HEK293T (cell line): ENCODE measurements around the gene HPCAL1.

Source experiments
- CTCF ChIA-PET: fragments of 350-600 bp; formaldehyde crosslinking; extraction: SDS; loops from one replicate; lab custom pipeline; 2021; ENCODE audit warnings: antibody characterized with exemption, inconsistent platforms; lab: Yijun Ruan, JAX
- POLR2A ChIA-PET: fragments of 350-600 bp; formaldehyde crosslinking; extraction: SDS; loops from one replicate; lab custom pipeline; 2020; ENCODE audit warnings: antibody characterized with exemption, inconsistent platforms; lab: Yijun Ruan, JAX
- DNase-seq: peaks from one replicate; pipeline ENCODE4 v3.0.0; 2012; ENCODE audit warnings: mixed read lengths; ENCODE audit errors: extremely low spot score
- ARNT ChIP-seq: fragments of 450-650 bp; IDR thresholded peaks from 2 replicates; pipeline ENCODE4 v1.6.1; 2017; ENCODE audit warnings: mild to moderate bottlenecking
- BHLHE40 ChIP-seq: fragments of 450-650 bp; IDR thresholded peaks from 2 replicates; pipeline ENCODE4 v1.6.1; 2016; ENCODE audit warnings: mild to moderate bottlenecking, moderate library complexity, borderline replicate concordance
- CTBP1 ChIP-seq: fragments of 450-650 bp; IDR thresholded peaks from 2 replicates; pipeline ENCODE4 v1.6.1; 2016; ENCODE audit warnings: borderline replicate concordance
- ELF4 ChIP-seq: fragments of 450-650 bp; IDR thresholded peaks from 2 replicates; pipeline ENCODE4 v1.6.1; 2017; ENCODE audit warnings: antibody characterized with exemption
- FOXA1 ChIP-seq: fragments of 450-650 bp; IDR thresholded peaks from 2 replicates; pipeline ENCODE4 v1.6.1; 2016; ENCODE audit warnings: mild to moderate bottlenecking
- FOXK2 ChIP-seq: fragments of 450-650 bp; IDR thresholded peaks from 2 replicates; pipeline ENCODE4 v1.6.1; 2016; ENCODE audit warnings: mild to moderate bottlenecking
- FOXM1 ChIP-seq: fragments of 450-650 bp; IDR thresholded peaks from 2 replicates; pipeline ENCODE4 v1.6.1; 2017; ENCODE audit warnings: mild to moderate bottlenecking, borderline replicate concordance
- HDGF ChIP-seq: fragments of 450-650 bp; IDR thresholded peaks from 2 replicates; pipeline ENCODE4 v1.6.1; 2017; ENCODE audit warnings: antibody characterized with exemption, borderline replicate concordance
- L3MBTL2 ChIP-seq: fragments of 450-650 bp; conservative IDR thresholded peaks from 2 replicates; pipeline ENCODE4 v1.6.1; 2016; ENCODE audit warnings: mild to moderate bottlenecking
- LEF1 ChIP-seq: fragments of 450-650 bp; IDR thresholded peaks from 2 replicates; pipeline ENCODE4 v1.6.1; 2017; ENCODE audit warnings: mild to moderate bottlenecking, borderline replicate concordance
- NFRKB ChIP-seq: fragments of 450-650 bp; IDR thresholded peaks from 2 replicates; pipeline ENCODE4 v1.6.1; 2016; ENCODE audit warnings: mild to moderate bottlenecking, moderate library complexity
- PKNOX1 ChIP-seq: fragments of 450-650 bp; IDR thresholded peaks from 2 replicates; pipeline ENCODE4 v1.6.1; 2016
- SP1 ChIP-seq: fragments of 450-650 bp; IDR thresholded peaks from 2 replicates; pipeline ENCODE4 v1.6.1; 2017
- SUZ12 ChIP-seq: fragments of 450-650 bp; IDR thresholded peaks from 2 replicates; pipeline ENCODE4 v1.6.1; 2016; ENCODE audit warnings: mild to moderate bottlenecking
- ZNF384 ChIP-seq: fragments of 450-650 bp; IDR thresholded peaks from 2 replicates; pipeline ENCODE4 v1.6.1; 2016

The HPCAL1 gene

GRCh38 chr2:10444463-10444862 lies 141.8 kb downstream of the HPCAL1 start:
- no peak for TF ChIP-seq FOXA1
- no peak for TF ChIP-seq ZNF384
- TF ChIP-seq FOXK2, result no peak
- TF ChIP-seq CTBP1, result no peak
- no peak for TF ChIP-seq BHLHE40
- TF ChIP-seq LEF1, result no peak
- ChIA-PET POLR2A (no interaction called here), CTCF (interaction anchor here (1.2 kb wide), 1 partner anchor 9 kb away, joined by 6 read pairs; no protein-coding TSS in a partner anchor)
- DNase-seq, result no peak

- POLR2A ChIA-PET, result interaction anchor here (1.0 to 3.0 kb wide), 3 partner anchors 8 to 88 kb away, joined by 3 to 19 read pairs (median 9); no protein-coding TSS in a partner anchor
Observed at GRCh38 chr2:10446631-10447030, 143.9 kb downstream of the HPCAL1 start.

GRCh38 chr2:10447300-10447894 lies 144.7 kb downstream of the HPCAL1 start:
- DNase-seq, result peak; percentile 28
- ChIA-PET POLR2A (interaction anchor here (0.6 to 3.0 kb wide), 7 partner anchors 8 to 350 kb away, joined by 3 to 19 read pairs (median 4); no protein-coding TSS in a partner anchor), CTCF (interaction anchor here (0.6 to 1.6 kb wide), 3 partner anchors 9 to 634 kb away, joined by 3 to 11 read pairs (median 3); no protein-coding TSS in a partner anchor)
- no peak for TF ChIP-seq LEF1
- TF ChIP-seq NFRKB, result no peak
- no peak for TF ChIP-seq HDGF
- no peak for TF ChIP-seq SP1
- no peak for TF ChIP-seq ARNT
- TF ChIP-seq L3MBTL2, result 0 out of 2 replicates have a peak, but pooled peaks have one; percentile 2
- no peak for TF ChIP-seq FOXM1

More at GRCh38 chr2:10446631-10447030, 143.9 kb downstream of the HPCAL1 start:
- TF ChIP-seq HDGF (no peak), SUZ12 (no peak), LEF1 (no peak), PKNOX1 (no peak), ARNT (no peak)
- no peak for DNase-seq
- CTCF ChIA-PET, result interaction anchor here (0.6 to 1.6 kb wide), 2 partner anchors 12 to 633 kb away, joined by 3 to 11 read pairs; no protein-coding TSS in a partner anchor

GRCh38 chr2:10447895-10448575 lies 145.3 kb downstream of the HPCAL1 start, which contains the start of gene ODC1:
TSS of gene ODC1 (minus strand) at chr2:10448327. CDS start at chr2:10445032, 3,295 bp downstream.
- ChIA-PET CTCF (interaction anchor here (0.8 to 1.4 kb wide), 2 partner anchors 9 to 13 kb away, joined by 3 to 5 read pairs; no protein-coding TSS in a partner anchor), POLR2A (interaction anchor here (0.7 to 3.0 kb wide), 8 partner anchors 9 to 351 kb away, joined by 3 to 19 read pairs (median 4); no protein-coding TSS in a partner anchor)
- TF ChIP-seq FOXM1, result peak; percentile 84; the same call in 1 of the 2 replicates
- peak; percentile 79; the same call in 1 of the 2 replicates for TF ChIP-seq LEF1
- TF ChIP-seq HDGF, result no peak
- no peak for TF ChIP-seq SP1
- peak; percentile 81 for TF ChIP-seq L3MBTL2
- no peak for TF ChIP-seq FOXA1
- peak; percentile 95 for DNase-seq

- POLR2A ChIA-PET, result interaction anchor here (0.7 to 3.0 kb wide), 8 partner anchors 10 to 351 kb away, joined by 3 to 19 read pairs (median 4); no protein-coding TSS in a partner anchor
- peak; percentile 23 for DNase-seq
- 0 out of 2 replicates have a peak, but pooled peaks have one; percentile 10 for TF ChIP-seq PKNOX1
- no peak for TF ChIP-seq SUZ12
- no peak for TF ChIP-seq FOXM1
- TF ChIP-seq ZNF384, result no peak
- no peak for TF ChIP-seq HDGF
- TF ChIP-seq L3MBTL2, result peak; percentile 98
- no peak for TF ChIP-seq ELF4
- TF ChIP-seq FOXK2, result no peak
- no peak for TF ChIP-seq LEF1
- CTCF ChIA-PET, result interaction anchor here (0.8 to 1.4 kb wide), 2 partner anchors 10 to 14 kb away, joined by 3 to 5 read pairs; no protein-coding TSS in a partner anchor
Observed at GRCh38 chr2:10448576-10449485, 146.1 kb downstream of the HPCAL1 start.

GRCh38 chr2:10449486-10449831 lies 146.8 kb downstream of the HPCAL1 start:
- TF ChIP-seq PKNOX1 (no peak), CTBP1 (no peak)
- ChIA-PET POLR2A (no interaction called here), CTCF (no interaction called here)
- no peak for DNase-seq
